HG03469 (cell line): ENCODE results near the gene MRPS33.
"Not testable (repeated sequence)": the region's sequence is repeated elsewhere in the genome, so short reads cannot be mapped to it uniquely, and the experiment has no call there.

Experiments
- ATAC-seq: cut with Tn5 transposase; IDR thresholded peaks from one replicate; pipeline ENCODE4 v1.9.1; 2021; ENCODE audit warnings: mild to moderate bottlenecking, moderate library complexity, moderate number of reproducible peaks; ENCODE audit not compliant: unreplicated experiment

Gene MRPS33

DNA sequence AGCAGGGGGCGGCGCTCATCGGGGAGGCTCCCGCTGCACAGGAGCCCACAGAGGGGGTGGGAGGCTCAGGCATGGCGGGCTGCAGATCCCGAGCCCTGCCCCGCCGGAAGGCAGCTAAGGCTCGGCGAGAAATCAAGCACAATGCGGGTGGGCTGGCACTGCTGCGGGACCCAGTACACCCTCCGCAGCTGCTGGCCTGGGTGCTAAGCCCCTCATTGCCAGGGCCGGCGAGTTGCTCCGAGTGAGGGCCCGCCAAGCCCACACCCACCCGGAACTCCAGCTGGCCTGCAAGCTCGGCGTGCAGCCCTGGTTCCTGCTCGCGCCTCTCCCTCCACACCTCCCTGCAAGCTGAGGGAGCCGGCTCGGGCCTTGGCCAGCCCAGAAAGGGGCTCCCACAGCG, 57.8 kb downstream of the MRPS33 start:
- not testable (repeated sequence) for ATAC-seq
